IMR-90 (cell line): ENCODE measurements around the gene C1orf167. TPM values are rescaled to one million over a fixed set of nuclear protein-coding genes. Genes with fewer than 3 reads are reported as not detected.
A peak's percentile ranks its signal among the peaks of the same experiment; 100 is the strongest.

Experiments used
- ATAC-seq: fragments of 200-7000 bp; cut with Tn5 transposase; 2 replicates; pipeline ENCODE4 v1.9.1; 2020; ENCODE audit warnings: low read depth, mild to moderate bottlenecking, moderate library complexity
- BruUV-seq: library from RNA; stranded (reverse); fragments of 400-500 nt; replicated peaks from 2 replicates; lab custom pipeline; 2021; lab: Mats Ljungman, UMichigan
- CTCF ChIA-PET: fragments of 300-600 bp; formaldehyde crosslinking; extraction: SDS; loops from one replicate; lab custom pipeline; 2021; ENCODE audit warnings: antibody characterized with exemption; lab: Yijun Ruan, JAX
- POLR2A ChIA-PET: fragments of 300-600 bp; sonication (Branson Sonifier 250); formaldehyde crosslinking; loops from one replicate; lab custom pipeline; 2022; ENCODE audit warnings: antibody characterized with exemption; ENCODE audit not compliant: unreplicated experiment; lab: Charles Lee
- DNase-seq: peaks from one replicate; pipeline ENCODE4 v3.0.0; 2013
- H2AFZ ChIP-seq: replicated peaks from 2 replicates; pipeline ENCODE3; 2013; ENCODE audit warnings: low read length, mild to moderate bottlenecking; ENCODE audit not compliant: poor library complexity
- H2AK5ac ChIP-seq: 2 replicates; pipeline ENCODE4 v1.6.1; 2013; ENCODE audit warnings: low read depth, low read length, inconsistent platforms
- H2AK9ac ChIP-seq: replicated peaks from 2 replicates; pipeline ENCODE3; 2013; ENCODE audit warnings: mild to moderate bottlenecking, low read depth, low read length, moderate library complexity; ENCODE audit not compliant: poor library complexity
- H2BK120ac ChIP-seq: 2 replicates; pipeline ENCODE4 v1.6.1; 2013; ENCODE audit warnings: low read depth, low read length, inconsistent platforms
- H2BK15ac ChIP-seq: 3 replicates; pipeline ENCODE4 v1.6.1; 2013; ENCODE audit warnings: low read depth, low read length, inconsistent platforms
- H2BK20ac ChIP-seq: 2 replicates; pipeline ENCODE4 v1.6.1; 2013; ENCODE audit warnings: low read depth, mild to moderate bottlenecking, inconsistent platforms, low read length, moderate library complexity
- H2BK5ac ChIP-seq: 2 replicates; pipeline ENCODE4 v1.6.1; 2013; ENCODE audit warnings: mild to moderate bottlenecking, low read depth, low read length, inconsistent platforms; ENCODE audit not compliant: poor library complexity, severe bottlenecking
- H3K14ac ChIP-seq: replicated peaks from 2 replicates; pipeline ENCODE4 v1.6.1; 2013; ENCODE audit warnings: low read depth, low read length, inconsistent platforms
- H3K18ac ChIP-seq: 2 replicates; pipeline ENCODE4 v1.6.1; 2013; ENCODE audit warnings: low read depth, low read length, control low read depth
- H3K23ac ChIP-seq: 2 replicates; pipeline ENCODE4 v1.6.1; 2013; ENCODE audit warnings: low read depth, low read length, inconsistent platforms
- H3K27ac ChIP-seq: 2 replicates; pipeline ENCODE4 v1.5.1; 2013; ENCODE audit warnings: mild to moderate bottlenecking, control low read depth, low read length; ENCODE audit not compliant: insufficient read depth
- H3K27me3 ChIP-seq: 2 replicates; pipeline ENCODE4 v1.6.1; 2013; ENCODE audit warnings: low read length; ENCODE audit not compliant: control insufficient read depth, insufficient read depth
- H3K36me3 ChIP-seq: 2 replicates; pipeline ENCODE4 v1.6.1; 2013; ENCODE audit warnings: low read length, mixed read lengths; ENCODE audit not compliant: control insufficient read depth, insufficient read depth
- H3K4ac ChIP-seq: 2 replicates; pipeline ENCODE4 v1.6.1; 2013; ENCODE audit warnings: low read depth, low read length, inconsistent platforms
- H3K4me1 ChIP-seq: 2 replicates; pipeline ENCODE4 v1.6.1; 2013; ENCODE audit warnings: low read length, mixed read lengths; ENCODE audit not compliant: control insufficient read depth, insufficient read depth
- H3K4me2 ChIP-seq: 2 replicates; pipeline ENCODE4 v1.6.1; 2013; ENCODE audit warnings: low read depth, mild to moderate bottlenecking, control low read depth, low read length, moderate library complexity
- H3K4me3 ChIP-seq: 2 replicates; pipeline ENCODE4 v1.5.1; 2013; ENCODE audit warnings: low read depth, mild to moderate bottlenecking, control low read depth, low read length, moderate library complexity; ENCODE audit not compliant: insufficient read depth
- H3K56ac ChIP-seq: 2 replicates; pipeline ENCODE4 v1.6.1; 2013; ENCODE audit warnings: low read length, inconsistent platforms; ENCODE audit not compliant: insufficient read depth; ENCODE audit errors: extremely low read depth
- H3K79me1 ChIP-seq, 2 experiments: 2 replicates each; pipeline ENCODE4 v1.6.1; 2013; ENCODE audit warnings: low read length in 2 of 2, inconsistent platforms in 1 of 2, low read depth in 1 of 2
- H3K9ac ChIP-seq: 2 replicates; pipeline ENCODE4 v1.6.1; 2013; ENCODE audit warnings: low read depth, low read length, control low read depth
- H3K9me1 ChIP-seq: 2 replicates; pipeline ENCODE4 v1.6.1; 2013; ENCODE audit warnings: low read length, inconsistent platforms; ENCODE audit not compliant: insufficient read depth
- H3K9me3 ChIP-seq: 2 replicates; pipeline ENCODE4 v1.6.1; 2013; ENCODE audit warnings: low read length; ENCODE audit not compliant: control insufficient read depth, insufficient read depth
- H4K20me1 ChIP-seq: 2 replicates; pipeline ENCODE4 v1.6.1; 2013; ENCODE audit warnings: low read length, inconsistent platforms; ENCODE audit not compliant: insufficient read depth
- H4K5ac ChIP-seq: 2 replicates; pipeline ENCODE4 v1.6.1; 2013; ENCODE audit warnings: mild to moderate bottlenecking, low read depth, low read length, control low read depth
- H4K8ac ChIP-seq, 2 experiments: 2 replicates each; pipeline ENCODE4 v1.6.1; 2013; ENCODE audit warnings: low read depth in 2 of 2, low read length in 2 of 2, control low read depth in 1 of 2, inconsistent platforms in 1 of 2
- H4K91ac ChIP-seq: 2 replicates; pipeline ENCODE4 v1.6.1; 2013; ENCODE audit warnings: low read depth, low read length, inconsistent platforms; ENCODE audit not compliant: insufficient read depth
- CTCF ChIP-seq: conservative IDR thresholded peaks from 2 replicates; pipeline ENCODE4 v1.5.1; 2012; ENCODE audit warnings: mild to moderate bottlenecking, low read depth, low read length, improper control_type of control experiment
- MAZ ChIP-seq: IDR thresholded peaks from 2 replicates; pipeline ENCODE4 v1.6.1; 2012; ENCODE audit warnings: low read depth, mild to moderate bottlenecking, low read length, improper control_type of control experiment, moderate library complexity, borderline replicate concordance
- POLR2A ChIP-seq: IDR thresholded peaks from 2 replicates; pipeline ENCODE4 v1.6.1; 2012; ENCODE audit warnings: mild to moderate bottlenecking, low read depth, low read length
- RAD21 ChIP-seq: IDR thresholded peaks from 2 replicates; pipeline ENCODE4 v1.6.1; 2012; ENCODE audit warnings: low read length, improper control_type of control experiment
- RFX5 ChIP-seq: IDR thresholded peaks from 2 replicates; pipeline ENCODE4 v1.8.0; 2012; ENCODE audit warnings: low read depth, mild to moderate bottlenecking, low read length, moderate library complexity
- SMC3 ChIP-seq: fragments of 150-350 bp; IDR thresholded peaks from 2 replicates; pipeline ENCODE4 v1.6.1; 2016; ENCODE audit warnings: low read depth, mild to moderate bottlenecking, antibody characterized with exemption, low read length, moderate library complexity
- WGBS, 2 experiments: methylation state at CpG; one replicate each; pipeline versions ENCODE4 v1.1.5 to v1.1.7; 2013; ENCODE audit warnings: missing lambda C conversion rate in 2 of 2; ENCODE audit not compliant: insufficient read length in 1 of 2; ENCODE audit errors: extremely low coverage in 2 of 2; 5-methylcytosine and 5-hydroxymethylcytosine counted together
- dilution Hi-C: fragments of 300-500 bp; cut with HindIII; formaldehyde crosslinking; loops from one replicate; pipeline ENCODE4 v1.14.3; 2018; ENCODE audit warnings: low sequenced_read_pairs; ENCODE audit not compliant: unreplicated experiment
- in situ Hi-C: fragments of 300-500 bp; cut with MboI; formaldehyde crosslinking; loops from 3 replicates; pipeline ENCODE4 v1.14.3; 2019; ENCODE audit warnings: low sequenced_read_pairs, inconsistent platforms, mixed read lengths
- intact Hi-C: fragments of 100-400 bp; cut with micrococcal nuclease; formaldehyde crosslinking; loops from 2 replicates; pipeline ENCODE4 v1.10.0; 2022
- polyA plus RNA-seq, 3 experiments: library from polyadenylated mRNA; depleted of rRNA; stranded (reverse); fragments of >200 nt; gene quantifications; 2 replicates each; pipeline ENCODE4 v1.2.3, GENCODE V29; 2012; ENCODE audit warnings: low replicate concordance in 1 of 3
- total RNA-seq: library from RNA; depleted of rRNA; stranded (reverse); fragments of >200 nt; gene quantifications from 2 replicates; pipeline ENCODE4 v1.2.3, GENCODE V29; 2012

Gene C1orf167
- total and polyA plus RNA-seq, 2 of the 4 experiments (the other 2 are of a cell fraction): under 0.01 to 0.15 TPM

GRCh38 chr1:11784993-11785769 lies 23.2 kb downstream of the C1orf167 start:
- H2BK20ac ChIP-seq: no peak overlapping the region
- no TSS peak for BruUV-seq
- H3K56ac ChIP-seq: no peak overlapping the region
- in situ Hi-C loops: no loop called here
- no peak overlapping the region; the same call in 1 of the 2 replicates for H3K18ac ChIP-seq
- H3K4ac ChIP-seq: peak overlapping the region; percentile 19; the same call in 1 of the 2 replicates
- no peaks in the 10 kb centered on the region for H3K9me3 ChIP-seq
- CTCF ChIA-PET: interaction anchor here (0.6 to 1.5 kb wide), 4 partner anchors 9 to 22 kb away, joined by 3 to 5 read pairs (median 4); no protein-coding TSS in a partner anchor
- H3K27me3 ChIP-seq: no peaks in the 10 kb centered on the region; the same call in 1 of the 2 replicates
- H4K5ac ChIP-seq: peak overlapping the region; percentile 80; the same call in 1 of the 2 replicates
- H3K4me1 ChIP-seq: peaks cover 20% of the 10 kb centered on the region
- DNase-seq (peak; percentile 21), ATAC-seq (peak; percentile 68)
- H4K20me1 ChIP-seq: no peaks in the 10 kb centered on the region
- POLR2A ChIA-PET: no interaction called here
- peaks cover 0 to 7% of the 10 kb centered on the region in 2 experiments; a peak in 2 of 4 replicates for H3K79me1 ChIP-seq
- dilution Hi-C loops: no loop called here
- H3K4me3 ChIP-seq: no peak overlapping the region
- H2AK9ac ChIP-seq: peak overlapping the region; percentile 87
- H4K91ac ChIP-seq: peak overlapping the region; percentile 13; the same call in 1 of the 2 replicates
- H2BK120ac ChIP-seq: no peak overlapping the region
- no peak overlapping the region for H3K23ac ChIP-seq
- intact Hi-C loops: no loop called here
- TF ChIP-seq CTCF: peak; percentile 60
- peak; percentile 41; the same call in 1 of the 2 replicates for TF ChIP-seq SMC3
- TF ChIP-seq MAZ: peak; percentile 37; the same call in 1 of the 2 replicates
- TF ChIP-seq RAD21: peak; percentile 48
- no peak for TF ChIP-seq POLR2A
- no peak for TF ChIP-seq RFX5
- H2AK5ac ChIP-seq: no peak overlapping the region
- WGBS, 2 experiments: 19% methylated on average over 24 of the region's 30 CpGs; no CpG with 5 or more reads in 1 of the 2 experiments
- no peak overlapping the region for H3K27ac ChIP-seq
- no peak overlapping the region for H3K14ac ChIP-seq
- peak overlapping the region; percentile 1; the same call in 1 of the 2 replicates for H3K4me2 ChIP-seq
- H4K8ac ChIP-seq: peak overlapping the region in 1 of 2 experiments; percentile 84; a peak in 2 of 4 replicates
- H2BK15ac ChIP-seq: no peak overlapping the region
- H3K36me3 ChIP-seq: peaks cover 5% of the 10 kb centered on the region; the same call in 1 of the 2 replicates
- peaks cover 14% of the 10 kb centered on the region for H3K9me1 ChIP-seq
- peak overlapping the region; percentile 13; the same call in 1 of the 2 replicates for H3K9ac ChIP-seq
- H2AFZ ChIP-seq: peak overlapping the region; percentile 92
- no peak overlapping the region for H2BK5ac ChIP-seq
